Spleen (tissue), 7 donors: Measurements from ENCODE around the gene PLXNC1.

Experiments
- POLR2A ChIP-seq, 3 donors: fragments of 450-650 bp; IDR thresholded peaks; one replicate each; pipeline ENCODE4 v1.5.1; 2017; ENCODE audit warnings: antibody characterized with exemption in 3 of 3, mild to moderate bottlenecking in 1 of 3
- TF ChIP-seq, protein P1 (sequence below), 11 experiments: fragments of 200-600 bp in 7 of 11; fragments of 450-650 bp in 4 of 11; sonication (generic) in 4 of 11; IDR thresholded peaks in 8 of 11; conservative IDR thresholded peaks in 3 of 11; 1 replicate in 7 of 11; 2 replicates in 4 of 11; pipeline versions ENCODE4 v1.4.0 to v1.8.0; 2016 to 2021; ENCODE audit warnings: antibody characterized with exemption in 11 of 11, inconsistent platforms in 4 of 11, mild to moderate bottlenecking in 1 of 11
- donor health status: DM: no; HTN: no; CAD: no; lungs with moderate emphysema.
- donor health status: DM: no; HTN: no; CAD: no.
- donor health status: DM: no; HTN: no; CAD: no.

DNA sequence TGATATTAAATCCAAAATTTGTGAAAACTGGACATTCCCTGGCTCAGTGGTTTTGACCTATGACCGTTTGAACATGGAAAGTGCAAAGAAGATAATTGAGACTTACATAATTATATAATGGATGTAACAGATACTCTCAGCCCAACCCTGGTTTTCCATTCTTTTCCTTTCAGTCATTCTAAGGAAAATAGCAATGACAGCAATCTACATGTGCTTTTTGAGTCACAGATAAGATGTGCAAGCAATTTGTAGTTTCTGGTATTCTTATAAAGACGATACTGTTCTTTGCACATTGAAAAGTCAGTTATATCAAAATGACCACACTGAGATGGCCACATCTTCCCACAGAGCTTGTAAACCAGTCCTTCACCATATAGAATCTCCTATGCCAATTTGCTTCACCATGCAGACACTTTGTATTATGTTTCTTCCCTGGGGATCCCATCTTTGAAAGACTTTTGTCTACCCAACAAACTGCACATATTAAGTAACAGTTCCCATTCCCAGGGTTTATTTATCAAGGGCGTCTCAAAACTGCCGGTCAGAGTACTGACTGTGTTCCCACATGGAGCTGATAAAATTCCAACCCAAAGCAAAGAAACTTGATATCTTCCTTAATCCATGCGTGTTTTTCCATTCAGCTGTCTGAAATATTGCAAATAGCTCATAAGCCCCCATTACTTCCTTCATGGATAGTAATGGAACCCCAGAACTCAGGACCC lies 34.8 kb downstream of the PLXNC1 start:
- TF ChIP-seq, protein P1, sequence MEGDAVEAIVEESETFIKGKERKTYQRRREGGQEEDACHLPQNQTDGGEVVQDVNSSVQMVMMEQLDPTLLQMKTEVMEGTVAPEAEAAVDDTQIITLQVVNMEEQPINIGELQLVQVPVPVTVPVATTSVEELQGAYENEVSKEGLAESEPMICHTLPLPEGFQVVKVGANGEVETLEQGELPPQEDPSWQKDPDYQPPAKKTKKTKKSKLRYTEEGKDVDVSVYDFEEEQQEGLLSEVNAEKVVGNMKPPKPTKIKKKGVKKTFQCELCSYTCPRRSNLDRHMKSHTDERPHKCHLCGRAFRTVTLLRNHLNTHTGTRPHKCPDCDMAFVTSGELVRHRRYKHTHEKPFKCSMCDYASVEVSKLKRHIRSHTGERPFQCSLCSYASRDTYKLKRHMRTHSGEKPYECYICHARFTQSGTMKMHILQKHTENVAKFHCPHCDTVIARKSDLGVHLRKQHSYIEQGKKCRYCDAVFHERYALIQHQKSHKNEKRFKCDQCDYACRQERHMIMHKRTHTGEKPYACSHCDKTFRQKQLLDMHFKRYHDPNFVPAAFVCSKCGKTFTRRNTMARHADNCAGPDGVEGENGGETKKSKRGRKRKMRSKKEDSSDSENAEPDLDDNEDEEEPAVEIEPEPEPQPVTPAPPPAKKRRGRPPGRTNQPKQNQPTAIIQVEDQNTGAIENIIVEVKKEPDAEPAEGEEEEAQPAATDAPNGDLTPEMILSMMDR (IDR thresholded peaks at IDR 0.05 in 8 of 11, conservative IDR thresholded peaks at IDR 0.05 in 3 of 11): no peak
- TF ChIP-seq POLR2A (IDR thresholded peaks at IDR 0.05): no peak
